HUES48 (cell line): ENCODE results near the gene F7.
A peak's percentile ranks its signal among the peaks of the same experiment; 100 is the strongest.

ENCODE experiments used
- H3K27ac ChIP-seq: one replicate; pipeline ENCODE4 v1.7.0; 2013; ENCODE audit warnings: low read depth, low read length, inconsistent platforms
- H3K27me3 ChIP-seq: 2 replicates; pipeline ENCODE4 v1.6.1; 2013; ENCODE audit warnings: mild to moderate bottlenecking, low read length; ENCODE audit not compliant: control insufficient read depth, insufficient read depth
- H3K36me3 ChIP-seq: 2 replicates; pipeline ENCODE4 v1.6.1; 2013; ENCODE audit warnings: low read length; ENCODE audit not compliant: control insufficient read depth, insufficient read depth
- H3K4me1 ChIP-seq: 2 replicates; pipeline ENCODE4 v1.6.1; 2013; ENCODE audit warnings: mild to moderate bottlenecking, low read length; ENCODE audit not compliant: control insufficient read depth, insufficient read depth
- H3K4me3 ChIP-seq: 2 replicates; pipeline ENCODE4 v1.5.1; 2013; ENCODE audit warnings: mild to moderate bottlenecking, low read depth, low read length
- H3K9ac ChIP-seq: 2 replicates; pipeline ENCODE4 v1.6.1; 2013; ENCODE audit warnings: mild to moderate bottlenecking, low read depth, low read length, moderate library complexity
- H3K9me3 ChIP-seq: 2 replicates; pipeline ENCODE4 v1.6.1; 2013; ENCODE audit warnings: low read length; ENCODE audit not compliant: control insufficient read depth, insufficient read depth

Gene F7

DNA sequence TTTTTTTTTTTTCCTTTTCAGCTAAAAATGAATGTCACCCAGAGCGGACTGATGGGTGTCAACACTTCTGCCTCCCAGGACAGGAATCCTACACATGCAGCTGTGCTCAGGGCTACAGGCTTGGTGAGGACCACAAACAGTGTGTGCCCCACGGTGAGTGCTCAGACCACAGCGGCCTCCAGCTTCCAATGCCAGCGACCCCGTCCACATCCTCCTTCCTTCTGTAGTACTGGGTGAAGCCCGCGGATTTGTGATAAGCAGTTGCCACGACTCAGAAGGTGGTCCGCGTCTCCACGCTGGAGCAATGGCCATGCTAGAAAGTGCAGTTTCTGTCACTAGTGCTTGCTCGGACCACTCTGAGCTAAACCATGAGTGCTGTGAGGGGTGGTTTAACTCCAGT is 58.9 kb downstream of the F7 start:
- Histone ChIP-seq H3K4me1 (peaks cover 4% of the 10 kb centered on the region; the same call in 1 of the 2 replicates), H3K9ac (no peak overlapping the region), H3K27ac (no peak overlapping the region), H3K4me3 (no peak overlapping the region), H3K9me3 (no peaks in the 10 kb centered on the region), H3K27me3 (no peaks in the 10 kb centered on the region), H3K36me3 (peaks cover 3% of the 10 kb centered on the region; the same call in 1 of the 2 replicates)

DNA sequence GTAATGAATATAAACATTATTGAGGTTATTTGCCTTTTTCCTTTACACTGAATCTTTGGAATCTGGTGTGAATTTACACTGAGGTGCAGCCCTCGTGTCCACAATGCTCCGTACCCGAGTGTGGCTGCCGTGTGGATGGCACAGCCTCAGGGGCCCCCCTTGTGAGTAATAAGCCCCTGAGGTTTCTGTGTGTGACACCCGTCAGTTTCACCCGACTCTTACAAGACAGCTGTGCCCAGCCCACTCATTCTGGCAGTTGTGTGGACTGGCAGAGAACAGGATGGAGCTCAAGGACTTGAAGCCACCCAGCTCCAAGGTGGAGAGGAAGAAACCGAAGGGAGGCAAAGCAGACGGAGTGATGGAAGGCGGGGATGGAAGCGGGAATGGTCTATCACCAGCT is 60.7 kb downstream of the F7 start:
- Histone ChIP-seq H3K4me3 (no peak overlapping the region), H3K4me1 (peaks cover 8% of the 10 kb centered on the region; the same call in 1 of the 2 replicates), H3K27me3 (no peaks in the 10 kb centered on the region), H3K27ac (no peak overlapping the region), H3K36me3 (peaks cover 9% of the 10 kb centered on the region; the same call in 1 of the 2 replicates), H3K9ac (no peak overlapping the region), H3K9me3 (no peaks in the 10 kb centered on the region)

DNA sequence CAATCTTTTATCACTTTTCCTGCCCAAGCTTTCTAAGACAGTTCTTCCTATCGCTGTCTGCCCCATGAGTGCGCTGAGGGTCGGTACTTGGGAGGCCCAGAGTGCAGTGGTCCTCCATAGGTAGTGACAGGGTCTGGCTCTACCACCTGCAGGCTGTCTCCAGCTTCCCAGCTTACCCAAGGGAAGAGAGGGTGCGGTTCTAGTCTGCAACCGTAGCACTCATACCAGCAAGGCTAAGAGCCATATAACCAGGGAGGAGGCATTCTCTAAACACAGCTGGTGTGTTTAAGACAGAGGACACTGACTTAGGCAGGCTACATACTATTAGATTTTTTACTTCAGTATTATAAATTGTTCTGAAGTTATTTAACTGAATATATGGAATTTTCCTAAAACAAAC is 61.1 kb downstream of the F7 start:
- peaks cover 14% of the 10 kb centered on the region; the same call in 1 of the 2 replicates for H3K36me3 ChIP-seq
- no peaks in the 10 kb centered on the region for H3K9me3 ChIP-seq
- peaks cover 8% of the 10 kb centered on the region; the same call in 1 of the 2 replicates for H3K4me1 ChIP-seq
- no peaks in the 10 kb centered on the region for H3K27me3 ChIP-seq
- no peak overlapping the region for H3K9ac ChIP-seq
- no peak overlapping the region for H3K27ac ChIP-seq
- no peak overlapping the region for H3K4me3 ChIP-seq

DNA sequence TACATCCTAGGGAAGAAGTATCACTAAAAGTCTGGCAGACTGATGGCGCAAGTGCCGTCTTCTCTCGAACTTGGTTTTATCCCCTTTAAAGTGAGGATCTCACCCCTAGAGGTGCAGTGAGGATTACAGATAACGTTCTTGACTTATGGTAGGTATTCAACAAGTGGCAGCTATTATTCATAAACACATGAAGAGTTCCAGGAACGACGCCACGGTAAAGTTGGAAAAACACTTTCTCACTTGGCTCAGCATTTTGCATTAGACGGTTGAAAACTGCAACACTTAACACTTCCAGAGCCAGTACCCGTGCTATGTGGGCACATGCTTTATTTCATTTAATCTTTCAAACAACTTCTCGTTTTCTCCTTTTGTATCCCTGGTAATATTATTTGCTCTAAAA is 61.6 kb downstream of the F7 start:
- H3K27ac ChIP-seq, result no peak overlapping the region
- H3K9me3 ChIP-seq, result no peaks in the 10 kb centered on the region
- H3K36me3 ChIP-seq, result peaks cover 17% of the 10 kb centered on the region; the same call in 1 of the 2 replicates
- no peak overlapping the region for H3K4me3 ChIP-seq
- H3K4me1 ChIP-seq, result peaks cover 8% of the 10 kb centered on the region; the same call in 1 of the 2 replicates
- H3K9ac ChIP-seq, result no peak overlapping the region
- no peaks in the 10 kb centered on the region for H3K27me3 ChIP-seq

DNA sequence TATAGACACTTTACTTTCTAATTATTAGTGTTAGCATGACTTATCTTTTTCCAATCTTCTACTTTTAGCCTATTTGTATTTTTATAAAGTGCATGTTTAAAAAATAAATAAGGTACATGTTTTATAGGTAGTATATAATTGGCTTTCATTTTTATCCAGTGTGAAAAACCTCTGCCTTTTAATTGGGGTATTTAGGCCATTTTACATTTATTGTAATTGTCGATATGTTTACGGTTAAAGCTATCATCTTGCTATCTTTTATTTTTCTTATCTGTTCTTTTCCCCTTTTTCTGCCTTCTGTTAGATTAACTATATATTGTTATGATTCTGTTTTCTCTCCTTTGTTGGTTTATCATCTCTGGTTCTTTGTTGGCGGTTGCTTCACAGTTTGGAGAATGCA is 62.0 kb downstream of the F7 start:
- Histone ChIP-seq H3K9me3 (no peaks in the 10 kb centered on the region), H3K4me3 (no peak overlapping the region), H3K27me3 (no peaks in the 10 kb centered on the region), H3K9ac (no peak overlapping the region), H3K36me3 (peaks cover 18% of the 10 kb centered on the region), H3K27ac (no peak overlapping the region), H3K4me1 (peaks cover 8% of the 10 kb centered on the region; the same call in 1 of the 2 replicates)

DNA sequence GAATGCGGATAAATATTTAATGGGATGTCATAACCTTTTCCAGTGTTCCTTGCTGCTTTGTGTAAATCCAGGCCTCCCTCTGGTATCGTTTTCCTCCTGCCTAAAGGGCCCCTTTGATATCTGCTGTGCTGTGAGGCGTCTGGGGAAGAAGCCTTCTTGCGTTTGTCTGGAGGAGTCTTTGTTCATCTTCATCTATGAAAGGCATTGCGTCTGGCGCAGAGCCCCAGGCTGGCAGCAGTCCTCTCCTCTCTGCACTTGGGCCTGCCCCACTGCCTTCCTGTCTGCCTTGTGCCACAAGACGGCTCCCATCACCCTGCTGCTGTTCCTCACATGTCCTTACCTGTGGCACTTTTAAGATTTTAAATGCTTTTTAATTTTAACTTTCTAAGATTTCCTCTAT is 62.6 kb downstream of the F7 start:
- Histone ChIP-seq H3K4me3 (no peak overlapping the region), H3K36me3 (peaks cover 25% of the 10 kb centered on the region), H3K27me3 (no peaks in the 10 kb centered on the region), H3K9me3 (no peaks in the 10 kb centered on the region), H3K27ac (no peak overlapping the region), H3K9ac (no peak overlapping the region), H3K4me1 (peaks cover 6% of the 10 kb centered on the region; the same call in 1 of the 2 replicates)

DNA sequence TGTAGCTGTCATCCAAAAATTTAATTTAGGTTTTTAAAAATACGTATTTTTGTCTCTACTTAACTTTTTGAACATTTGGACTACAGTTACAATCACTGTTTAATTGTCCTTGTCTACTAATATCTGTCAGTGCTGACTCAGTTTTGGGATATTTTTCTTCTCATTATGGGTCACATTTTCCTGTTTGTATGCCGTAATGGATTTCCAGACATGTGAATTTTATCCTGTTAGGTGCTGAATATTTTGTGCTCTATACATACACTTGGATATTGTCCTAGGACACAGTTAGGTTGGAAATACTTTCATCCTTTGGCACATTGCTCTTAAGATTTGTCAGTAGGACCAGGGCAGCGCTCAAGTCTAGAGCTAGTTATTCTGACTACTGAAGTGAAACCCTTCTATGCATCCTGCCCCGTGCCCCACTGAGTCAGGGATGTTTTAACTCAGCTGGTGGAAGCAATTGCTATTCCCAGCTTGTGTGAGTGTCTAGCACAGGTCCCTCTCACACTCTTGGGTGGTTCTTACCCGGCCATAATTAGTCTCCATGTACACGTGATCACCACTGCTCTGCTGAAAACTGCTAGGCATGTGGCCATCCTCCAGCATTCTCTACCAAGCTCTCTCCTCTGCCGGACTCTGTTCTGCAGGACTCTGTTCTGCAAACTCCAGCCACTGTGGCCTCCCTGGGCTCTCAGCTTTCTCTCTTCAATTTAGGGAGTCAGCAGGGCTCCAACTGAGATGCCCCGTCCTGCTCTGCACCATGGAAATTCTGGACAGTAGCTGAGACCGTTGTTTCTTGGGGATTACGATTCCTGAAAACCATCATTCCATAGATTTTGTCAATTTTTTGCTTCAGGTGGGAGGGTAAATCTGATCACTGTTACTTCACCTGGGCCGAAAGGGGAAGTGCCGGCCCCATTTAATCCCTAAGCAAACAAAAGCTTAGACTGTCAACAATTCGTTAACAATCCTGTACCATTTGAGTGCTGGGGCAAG is 64.0 kb downstream of the F7 start:
- H3K9ac ChIP-seq, result no peak overlapping the region
- peaks cover 4% of the 10 kb centered on the region; the same call in 1 of the 2 replicates for H3K4me1 ChIP-seq
- peaks cover 34% of the 10 kb centered on the region for H3K36me3 ChIP-seq
- no peaks in the 10 kb centered on the region for H3K27me3 ChIP-seq
- no peak overlapping the region for H3K4me3 ChIP-seq
- H3K9me3 ChIP-seq, result no peaks in the 10 kb centered on the region
- H3K27ac ChIP-seq, result peak overlapping the region; percentile 43
